Hematopoietic multipotent progenitor cell treated with erythropoietin and hydrocortisone succinate and interleukin-3 and kit ligand, for 17 days (in vitro differentiated cells): ENCODE results near the gene METRN.

ENCODE experiments used
- DNase-seq: peaks from one replicate; pipeline ENCODE4 v3.0.0-alpha.2; 2015; ENCODE audit warnings: low spot score

METRN gene

GRCh38 chr16:760065-760464, 45.1 kb downstream of the METRN start:
- DNase-seq, result no peak

- no peak for DNase-seq
Observed at GRCh38 chr16:760545-761343, 45.8 kb downstream of the METRN start, which contains the start of gene MSLN. Gene MSLN (plus strand): TSS chr16:760734. CDS start chr16:762681, 1,947 bp downstream.

- DNase-seq, result no peak
Observed at GRCh38 chr16:761625-762513, 47.0 kb downstream of the METRN start.

GRCh38 chr16:762595-763268, 47.8 kb downstream of the METRN start:
- no peak for DNase-seq

- no peak for DNase-seq
Observed at GRCh38 chr16:763369-764183, 48.7 kb downstream of the METRN start.

GRCh38 chr16:764184-764750, 49.3 kb downstream of the METRN start:
- no peak for DNase-seq

- DNase-seq, result no peak
Observed at GRCh38 chr16:764848-765487, 50.0 kb downstream of the METRN start.

GRCh38 chr16:765488-765865, 50.6 kb downstream of the METRN start:
- DNase-seq, result no peak

- no peak for DNase-seq
Observed at GRCh38 chr16:766008-766819, 51.3 kb downstream of the METRN start.

- no peak for DNase-seq
Observed at GRCh38 chr16:766820-767640, 52.1 kb downstream of the METRN start.

GRCh38 chr16:767743-768235, 52.9 kb downstream of the METRN start:
- DNase-seq, result no peak

- no peak for DNase-seq
Observed at GRCh38 chr16:768428-768827, 53.5 kb downstream of the METRN start.
